Endodermal cell (in vitro differentiated cells): ENCODE results near the gene PRRG2. TPM values are rescaled to one million over a fixed set of nuclear protein-coding genes. Genes with fewer than 3 reads are reported as not detected.
A peak's percentile ranks its signal among the peaks of the same experiment; 100 is the strongest.
"Not testable (repeated sequence)": the region's sequence is repeated elsewhere in the genome, so short reads cannot be mapped to it uniquely, and the experiment has no call there.

ENCODE experiments used
- DNase-seq: peaks from one replicate; pipeline ENCODE4 v3.0.0-alpha.2; 2017
- H3K27ac ChIP-seq: 2 replicates; pipeline ENCODE4 v1.5.1; 2013; ENCODE audit warnings: mild to moderate bottlenecking, low read depth, low read length, moderate library complexity
- H3K27me3 ChIP-seq: 2 replicates; pipeline ENCODE4 v1.6.1; 2013; ENCODE audit warnings: mild to moderate bottlenecking, low read length, moderate library complexity; ENCODE audit not compliant: insufficient read depth, control insufficient read depth, poor library complexity, severe bottlenecking
- H3K36me3 ChIP-seq: 2 replicates; pipeline ENCODE4 v1.7.0; 2013; ENCODE audit warnings: mild to moderate bottlenecking, low read length, moderate library complexity; ENCODE audit not compliant: control insufficient read depth, insufficient read depth
- H3K4me1 ChIP-seq: one replicate; pipeline ENCODE4 v1.7.0; 2013; ENCODE audit warnings: low read length; ENCODE audit not compliant: control insufficient read depth, insufficient read depth
- H3K4me3 ChIP-seq: 2 replicates; pipeline ENCODE4 v1.5.1; 2013; ENCODE audit warnings: mild to moderate bottlenecking, low read length, moderate library complexity
- H3K9ac ChIP-seq: 2 replicates; pipeline ENCODE4 v1.6.1; 2013; ENCODE audit warnings: mild to moderate bottlenecking, low read length, moderate library complexity; ENCODE audit not compliant: poor library complexity, severe bottlenecking; ENCODE audit errors: extremely low read depth
- H3K9me3 ChIP-seq: 2 replicates; pipeline ENCODE4 v1.6.1; 2013; ENCODE audit warnings: mild to moderate bottlenecking, low read length, moderate library complexity; ENCODE audit not compliant: control insufficient read depth
- H3K27ac Mint-ChIP-seq: 2 replicates; pipeline ENCODE4 v1.8.0; 2020; ENCODE audit warnings: mixed read lengths
- H3K27me3 Mint-ChIP-seq: 2 replicates; pipeline ENCODE4 v1.8.0; 2021; ENCODE audit warnings: mild to moderate bottlenecking, mixed read lengths; ENCODE audit not compliant: insufficient read depth
- H3K36me3 Mint-ChIP-seq: 2 replicates; pipeline ENCODE4 v1.8.0; 2020; ENCODE audit warnings: low read depth, mixed read lengths
- H3K4me1 Mint-ChIP-seq: 2 replicates; pipeline ENCODE4 v1.8.0; 2020; ENCODE audit warnings: mixed read lengths
- H3K4me3 Mint-ChIP-seq: 2 replicates; pipeline ENCODE4 v1.8.0; 2020; ENCODE audit warnings: mild to moderate bottlenecking, moderate library complexity, mixed read lengths
- H3K9me3 Mint-ChIP-seq: 2 replicates; pipeline ENCODE4 v1.8.0; 2020; ENCODE audit warnings: mild to moderate bottlenecking, mixed read lengths
- WGBS, 2 experiments: methylation state at CpG; one replicate each; pipeline versions ENCODE4 v1.1.5 to v1.1.7; 2013; ENCODE audit warnings: missing lambda C conversion rate in 2 of 2, mixed read lengths in 1 of 2; ENCODE audit not compliant: insufficient coverage in 1 of 2, insufficient read length in 1 of 2; 5-methylcytosine and 5-hydroxymethylcytosine counted together
- total RNA-seq, 2 donors: library from RNA; stranded (reverse); fragmentation: NEBNext Ultra II Directional in 1 of 2; extraction: Animal tissue kit (Norgen Biotek cat#: 25700) in 1 of 2; gene quantifications; 2 replicates in 1 of 2; 3 replicates in 1 of 2; pipeline ENCODE4 v1.2.1, GENCODE V29; 2021
- TF ChIP-seq, protein P1 (sequence below): fragments of 200-600 bp; sonication (generic); conservative IDR thresholded peaks from 2 replicates; pipeline ENCODE4 v1.5.0; 2021; ENCODE audit warnings: antibody characterized with exemption, mild to moderate bottlenecking

PRRG2 gene
- total RNA-seq, 2 donors from 2014 or later: 3.7 to 6.9 TPM

DNA sequence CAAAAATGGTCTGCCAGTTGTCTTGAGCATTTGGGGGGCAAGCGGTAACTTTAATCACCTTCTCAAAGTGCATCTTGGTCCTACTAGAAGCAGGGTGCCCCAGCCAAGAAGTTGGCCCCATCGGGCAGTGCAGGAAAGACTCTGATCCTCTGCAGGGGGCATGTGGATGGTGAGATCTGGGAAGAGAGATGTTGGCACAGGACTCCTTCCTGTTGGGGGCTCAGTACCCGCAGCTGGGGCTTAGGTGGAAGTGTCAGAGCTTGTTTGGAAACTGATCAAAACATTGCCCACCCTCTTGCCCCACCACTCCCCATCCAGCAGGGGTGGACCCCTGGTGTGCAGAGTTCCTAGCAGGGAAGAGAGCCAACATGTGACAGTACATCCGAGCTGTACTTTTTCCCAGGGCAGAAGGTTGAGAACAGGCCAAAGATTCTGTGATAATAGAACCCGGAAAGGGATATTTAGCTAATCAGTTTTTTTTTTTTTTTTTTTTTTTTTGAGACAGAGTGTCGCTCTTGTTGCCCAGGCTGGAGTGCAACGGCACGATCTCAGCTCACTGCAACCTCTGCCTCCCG is 50.0 kb downstream of the PRRG2 start:
- peaks cover 29% of the 10 kb centered on the region for H3K36me3 Mint-ChIP-seq
- H3K27ac Mint-ChIP-seq: no peak overlapping the region
- peak; percentile 39 for DNase-seq
- H3K4me3 Mint-ChIP-seq: no peak overlapping the region
- no peaks in the 10 kb centered on the region for H3K9me3 Mint-ChIP-seq
- H3K9ac ChIP-seq: no peak overlapping the region
- no peaks in the 10 kb centered on the region for H3K27me3 ChIP-seq
- H3K4me3 ChIP-seq: no peak overlapping the region
- H3K27ac ChIP-seq: no peak overlapping the region
- no peaks in the 10 kb centered on the region for H3K9me3 ChIP-seq
- peaks cover 27% of the 10 kb centered on the region for H3K36me3 ChIP-seq
- TF ChIP-seq, protein P1, sequence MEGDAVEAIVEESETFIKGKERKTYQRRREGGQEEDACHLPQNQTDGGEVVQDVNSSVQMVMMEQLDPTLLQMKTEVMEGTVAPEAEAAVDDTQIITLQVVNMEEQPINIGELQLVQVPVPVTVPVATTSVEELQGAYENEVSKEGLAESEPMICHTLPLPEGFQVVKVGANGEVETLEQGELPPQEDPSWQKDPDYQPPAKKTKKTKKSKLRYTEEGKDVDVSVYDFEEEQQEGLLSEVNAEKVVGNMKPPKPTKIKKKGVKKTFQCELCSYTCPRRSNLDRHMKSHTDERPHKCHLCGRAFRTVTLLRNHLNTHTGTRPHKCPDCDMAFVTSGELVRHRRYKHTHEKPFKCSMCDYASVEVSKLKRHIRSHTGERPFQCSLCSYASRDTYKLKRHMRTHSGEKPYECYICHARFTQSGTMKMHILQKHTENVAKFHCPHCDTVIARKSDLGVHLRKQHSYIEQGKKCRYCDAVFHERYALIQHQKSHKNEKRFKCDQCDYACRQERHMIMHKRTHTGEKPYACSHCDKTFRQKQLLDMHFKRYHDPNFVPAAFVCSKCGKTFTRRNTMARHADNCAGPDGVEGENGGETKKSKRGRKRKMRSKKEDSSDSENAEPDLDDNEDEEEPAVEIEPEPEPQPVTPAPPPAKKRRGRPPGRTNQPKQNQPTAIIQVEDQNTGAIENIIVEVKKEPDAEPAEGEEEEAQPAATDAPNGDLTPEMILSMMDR: no peak
- H3K4me1 Mint-ChIP-seq: no peaks in the 10 kb centered on the region
- H3K4me1 ChIP-seq: no peaks in the 10 kb centered on the region
- 83 to 91% methylated on average over 4 to 8 of the region's 9 CpGs for WGBS, 2 experiments
- H3K27me3 Mint-ChIP-seq: peaks cover 5% of the 10 kb centered on the region

DNA sequence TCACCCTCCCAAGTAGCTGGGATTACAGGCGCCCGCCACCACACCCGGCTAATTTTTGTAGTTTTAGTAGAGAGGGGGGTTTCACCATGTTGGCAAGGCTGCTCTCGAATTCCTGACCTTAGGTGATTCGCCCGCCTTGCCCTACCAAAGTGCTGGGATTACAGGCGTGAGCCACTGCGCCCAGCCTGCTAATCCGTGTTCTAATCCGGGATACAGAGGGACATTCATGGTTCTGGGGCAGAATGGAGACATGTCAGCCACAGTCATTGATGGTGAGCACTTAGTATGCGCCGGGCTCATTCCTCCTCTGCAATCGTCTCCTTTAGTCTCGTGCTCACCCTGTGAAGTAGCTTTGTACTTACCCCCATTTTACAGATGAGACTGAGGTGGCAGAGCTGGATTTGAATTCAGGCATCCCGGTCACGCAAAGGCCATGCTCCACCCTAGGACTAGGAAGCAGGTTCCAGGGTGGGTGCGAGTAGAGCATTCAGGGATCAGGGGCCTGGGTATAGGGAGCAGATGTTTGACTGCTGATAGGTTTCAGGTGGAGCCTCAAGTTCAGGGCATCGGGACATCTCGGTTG is 50.6 kb downstream of the PRRG2 start:
- no peak overlapping the region for H3K4me3 ChIP-seq
- H3K9me3 ChIP-seq: no peaks in the 10 kb centered on the region
- TF ChIP-seq, protein P1: no peak
- WGBS, 2 experiments: 93% methylated on average over 14 to 19 of the region's 19 CpGs
- no peaks in the 10 kb centered on the region for H3K27me3 ChIP-seq
- no peaks in the 10 kb centered on the region for H3K9me3 Mint-ChIP-seq
- H3K36me3 Mint-ChIP-seq: peaks cover 24% of the 10 kb centered on the region
- peaks cover 5% of the 10 kb centered on the region for H3K27me3 Mint-ChIP-seq
- H3K27ac ChIP-seq: no peak overlapping the region
- no peak for DNase-seq
- H3K4me1 Mint-ChIP-seq: no peaks in the 10 kb centered on the region
- no peak overlapping the region for H3K27ac Mint-ChIP-seq
- no peak overlapping the region for H3K9ac ChIP-seq
- peaks cover 21% of the 10 kb centered on the region for H3K36me3 ChIP-seq
- no peak overlapping the region for H3K4me3 Mint-ChIP-seq
- no peaks in the 10 kb centered on the region for H3K4me1 ChIP-seq

DNA sequence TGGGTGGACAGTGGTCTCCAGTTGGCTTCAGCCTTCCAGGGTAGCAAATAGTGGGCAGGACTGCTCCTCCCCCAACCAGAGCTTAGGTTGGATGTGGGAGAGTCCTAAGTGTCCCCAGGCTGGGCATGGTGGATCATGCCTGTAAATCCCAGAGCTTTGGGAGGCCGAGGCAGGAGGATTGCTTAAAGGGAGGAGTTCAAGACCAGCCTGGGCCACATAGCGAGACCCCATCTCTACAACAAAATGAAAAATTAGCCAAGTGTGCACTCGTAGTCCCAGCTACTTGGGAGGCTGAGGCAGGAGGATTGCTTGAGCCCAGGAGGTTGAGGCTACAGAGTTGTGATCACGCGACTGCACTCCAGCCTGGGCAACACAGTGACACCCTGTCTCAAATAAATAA is 51.5 kb downstream of the PRRG2 start:
- Histone ChIP-seq H3K9ac (no peak overlapping the region), H3K4me1 (no peaks in the 10 kb centered on the region), H3K4me3 (no peak overlapping the region), H3K27ac (no peak overlapping the region), H3K9me3 (no peaks in the 10 kb centered on the region), H3K27me3 (no peaks in the 10 kb centered on the region), H3K36me3 (peaks cover 13% of the 10 kb centered on the region)
- peaks cover 5% of the 10 kb centered on the region for H3K27me3 Mint-ChIP-seq
- H3K4me3 Mint-ChIP-seq: no peak overlapping the region
- no peaks in the 10 kb centered on the region for H3K9me3 Mint-ChIP-seq
- H3K27ac Mint-ChIP-seq: no peak overlapping the region
- no peaks in the 10 kb centered on the region for H3K4me1 Mint-ChIP-seq
- 88 to 93% methylated on average over 3 to 5 of the region's 5 CpGs for WGBS, 2 experiments
- TF ChIP-seq, protein P1: no peak
- no peak for DNase-seq
- H3K36me3 Mint-ChIP-seq: peaks cover 15% of the 10 kb centered on the region

DNA sequence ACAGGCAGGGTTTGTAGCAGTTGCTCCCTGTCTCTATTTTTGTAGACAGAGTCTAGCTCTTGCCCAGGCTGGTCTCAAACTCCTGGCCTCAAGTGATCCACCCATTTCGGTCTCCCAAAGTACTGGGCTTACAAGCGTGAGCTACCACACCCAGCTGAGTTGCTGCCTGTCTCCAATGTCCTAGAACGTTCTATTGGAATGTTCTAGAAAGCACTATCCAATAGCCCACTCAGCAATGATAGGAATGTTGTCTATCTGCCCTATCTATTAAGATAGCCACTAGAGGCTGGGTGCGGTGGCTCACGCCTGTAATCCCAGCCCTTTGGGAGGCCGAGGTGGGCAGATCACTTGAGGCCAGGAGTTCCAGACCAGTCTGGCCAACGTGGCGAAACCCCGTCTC is 52.2 kb downstream of the PRRG2 start:
- not testable (repeated sequence) for H3K4me3 Mint-ChIP-seq, H3K27me3 Mint-ChIP-seq, H3K9ac ChIP-seq, DNase-seq, H3K9me3 ChIP-seq, H3K4me1 ChIP-seq, H3K4me1 Mint-ChIP-seq, H3K27me3 ChIP-seq, H3K4me3 ChIP-seq, H3K9me3 Mint-ChIP-seq, H3K27ac ChIP-seq, H3K36me3 ChIP-seq, H3K27ac Mint-ChIP-seq
- WGBS, 2 experiments: 87 to 89% methylated on average over 9 of the region's 9 CpGs
- H3K36me3 Mint-ChIP-seq: peaks cover 10% of the 10 kb centered on the region
